C4-2B (cell line): ENCODE results near the gene C10orf90.

ENCODE experiments used
- CTCF ChIP-seq: fragments of 450-650 bp; conservative IDR thresholded peaks from 2 replicates; pipeline ENCODE4 v1.5.1; 2017; ENCODE audit warnings: mild to moderate bottlenecking
- ZFX ChIP-seq: fragments of 450-650 bp; IDR thresholded peaks from 2 replicates; pipeline ENCODE4 v1.6.1; 2017

GRCh38 chr10:126663328-126663727 lies 7.2 kb downstream of the C10orf90 start:
- TF ChIP-seq CTCF: no peak
- no peak for TF ChIP-seq ZFX
